HEK293T (cell line): ENCODE measurements around the gene MYO5B.

Experiments
- ARNT ChIP-seq: fragments of 450-650 bp; IDR thresholded peaks from 2 replicates; pipeline ENCODE4 v1.6.1; 2017; ENCODE audit warnings: mild to moderate bottlenecking
- BHLHE40 ChIP-seq: fragments of 450-650 bp; IDR thresholded peaks from 2 replicates; pipeline ENCODE4 v1.6.1; 2016; ENCODE audit warnings: mild to moderate bottlenecking, moderate library complexity, borderline replicate concordance
- FOXM1 ChIP-seq: fragments of 450-650 bp; IDR thresholded peaks from 2 replicates; pipeline ENCODE4 v1.6.1; 2017; ENCODE audit warnings: mild to moderate bottlenecking, borderline replicate concordance
- HDGF ChIP-seq: fragments of 450-650 bp; IDR thresholded peaks from 2 replicates; pipeline ENCODE4 v1.6.1; 2017; ENCODE audit warnings: antibody characterized with exemption, borderline replicate concordance
- SP1 ChIP-seq: fragments of 450-650 bp; IDR thresholded peaks from 2 replicates; pipeline ENCODE4 v1.6.1; 2017

DNA sequence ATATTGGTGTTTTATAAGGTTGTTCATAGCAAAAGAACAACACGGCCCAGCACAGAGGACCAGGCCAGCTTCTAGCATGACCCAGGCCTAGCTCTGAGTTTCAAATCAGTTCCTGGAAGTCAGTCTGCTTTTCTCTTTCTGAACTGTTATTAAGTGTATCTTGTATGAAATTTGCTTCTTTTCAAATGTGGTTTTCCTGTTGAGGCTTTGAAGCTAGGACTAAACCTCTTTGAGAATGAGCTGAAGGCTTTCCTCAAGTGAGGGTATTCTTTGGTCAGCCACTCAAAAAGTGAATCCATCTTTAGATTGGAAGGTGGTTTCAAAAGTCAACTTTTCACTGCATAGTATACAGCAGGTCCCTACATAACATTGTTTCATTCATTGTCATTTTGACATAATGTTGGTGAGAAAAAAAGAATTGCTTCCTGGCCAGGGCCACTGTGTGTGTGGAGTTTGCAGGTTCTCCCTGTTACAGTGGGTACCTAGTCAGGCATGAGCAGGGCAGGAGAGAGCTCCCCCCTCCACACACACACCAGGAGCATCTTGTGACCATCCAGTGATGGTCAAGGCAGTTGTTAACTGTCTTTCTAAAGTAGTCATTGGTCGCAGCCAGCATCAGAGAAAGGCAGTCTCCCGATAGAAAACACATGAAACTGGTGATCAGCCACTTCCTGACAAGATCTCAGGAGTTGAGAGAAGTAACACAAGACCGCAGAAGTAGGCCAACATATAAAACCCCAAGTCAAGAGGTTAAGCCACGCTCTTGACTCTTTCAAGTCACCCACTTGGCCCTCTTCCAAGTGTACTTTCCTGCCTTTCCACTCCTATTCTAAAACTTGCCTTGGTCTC is 374.9 kb downstream of the MYO5B start:
- no peak for TF ChIP-seq FOXM1
- no peak for TF ChIP-seq SP1
- TF ChIP-seq BHLHE40, result no peak
- no peak for TF ChIP-seq ARNT
- TF ChIP-seq HDGF, result no peak
